Nephron (organoid): ENCODE measurements around the gene ABAT.
"Not testable (repeated sequence)": the region's sequence is repeated elsewhere in the genome, so short reads cannot be mapped to it uniquely, and the experiment has no call there.

Experiments
- H3K27ac Mint-ChIP-seq, 3 experiments: 2 replicates each; pipeline ENCODE4 v1.8.0; 2020; ENCODE audit warnings: mixed read lengths in 3 of 3, mild to moderate bottlenecking in 2 of 3, moderate library complexity in 1 of 3
- H3K27me3 Mint-ChIP-seq: 2 replicates; pipeline ENCODE4 v1.8.0; 2021; ENCODE audit warnings: low read depth, mild to moderate bottlenecking, moderate library complexity, mixed read lengths
- H3K36me3 Mint-ChIP-seq: 2 replicates; pipeline ENCODE4 v1.8.0; 2020; ENCODE audit warnings: low read depth, mixed read lengths
- H3K4me1 Mint-ChIP-seq: 2 replicates; pipeline ENCODE4 v1.8.0; 2020; ENCODE audit warnings: mixed read lengths
- H3K4me3 Mint-ChIP-seq, 3 experiments: 2 replicates each; pipeline ENCODE4 v1.8.0; 2020; ENCODE audit warnings: mild to moderate bottlenecking in 3 of 3, mixed read lengths in 3 of 3, moderate library complexity in 2 of 3
- H3K9me3 Mint-ChIP-seq: 2 replicates; pipeline ENCODE4 v1.8.0; 2020; ENCODE audit warnings: mixed read lengths
- CTCF ChIP-seq, 3 experiments: fragments of 200-600 bp; sonication (generic); IDR thresholded peaks; one replicate each; pipeline ENCODE4 v1.5.0; 2021; ENCODE audit warnings: antibody characterized with exemption in 3 of 3; ENCODE audit not compliant: unreplicated experiment in 3 of 3

Gene ABAT

GRCh38 chr16:8740775-8741355, 66.4 kb downstream of the ABAT start:
- Mint-ChIP-seq H3K27me3 (no peaks in the 10 kb centered on the region), H3K27ac (peak overlapping the region in 1 of 3 experiments; percentile 50), H3K4me3 (no peak overlapping the region), H3K36me3 (peaks cover 35% of the 10 kb centered on the region), H3K4me1 (peaks cover 17% of the 10 kb centered on the region), H3K9me3 (no peaks in the 10 kb centered on the region)
- TF ChIP-seq CTCF (IDR thresholded peaks at IDR 0.05; ENCODE audit: unreplicated experiment in 3 of 3), result no peak

- no peaks in the 10 kb centered on the region for H3K27me3 Mint-ChIP-seq
- H3K27ac Mint-ChIP-seq, result peak overlapping the region; percentile 21 to 46 (median 23)
- peaks cover 30% of the 10 kb centered on the region for H3K36me3 Mint-ChIP-seq
- TF ChIP-seq CTCF (IDR thresholded peaks at IDR 0.05; ENCODE audit: unreplicated experiment in 3 of 3), result no peak
- H3K9me3 Mint-ChIP-seq, result no peaks in the 10 kb centered on the region
- H3K4me3 Mint-ChIP-seq, result no peak overlapping the region
- H3K4me1 Mint-ChIP-seq, result peaks cover 17% of the 10 kb centered on the region
Measured at GRCh38 chr16:8741636-8742035, 67.2 kb downstream of the ABAT start.

- H3K36me3 Mint-ChIP-seq, result peaks cover 28% of the 10 kb centered on the region
- H3K9me3 Mint-ChIP-seq, result no peaks in the 10 kb centered on the region
- H3K27me3 Mint-ChIP-seq, result no peaks in the 10 kb centered on the region
- H3K4me3 Mint-ChIP-seq, result no peak overlapping the region
- peaks cover 17% of the 10 kb centered on the region for H3K4me1 Mint-ChIP-seq
- TF ChIP-seq CTCF (IDR thresholded peaks at IDR 0.05; ENCODE audit: unreplicated experiment in 3 of 3), result no peak
- peak overlapping the region; percentile 21 to 46 (median 23) for H3K27ac Mint-ChIP-seq
Measured at GRCh38 chr16:8742068-8742467, 67.7 kb downstream of the ABAT start.

- not testable (repeated sequence) for H3K27me3 Mint-ChIP-seq, H3K4me1 Mint-ChIP-seq, H3K27ac Mint-ChIP-seq, H3K4me3 Mint-ChIP-seq, H3K9me3 Mint-ChIP-seq
- peaks cover 35% of the 10 kb centered on the region for H3K36me3 Mint-ChIP-seq
Measured at GRCh38 chr16:8748944-8749343, 74.5 kb downstream of the ABAT start.

GRCh38 chr16:8751481-8752311, 77.3 kb downstream of the ABAT start:
- peaks cover 42% of the 10 kb centered on the region for H3K36me3 Mint-ChIP-seq
- no peaks in the 10 kb centered on the region for H3K9me3 Mint-ChIP-seq
- no peak overlapping the region for H3K27ac Mint-ChIP-seq
- H3K27me3 Mint-ChIP-seq, result peaks cover 3% of the 10 kb centered on the region
- no peak for TF ChIP-seq CTCF (IDR thresholded peaks at IDR 0.05; ENCODE audit: unreplicated experiment in 3 of 3)
- no peak overlapping the region for H3K4me3 Mint-ChIP-seq
- no peaks in the 10 kb centered on the region for H3K4me1 Mint-ChIP-seq

- Mint-ChIP-seq H3K4me1 (no peaks in the 10 kb centered on the region), H3K9me3 (no peaks in the 10 kb centered on the region), H3K27me3 (peaks cover 3% of the 10 kb centered on the region), H3K27ac (no peak overlapping the region), H3K4me3 (no peak overlapping the region), H3K36me3 (peaks cover 48% of the 10 kb centered on the region)
- no peak for TF ChIP-seq CTCF (IDR thresholded peaks at IDR 0.05; ENCODE audit: unreplicated experiment in 3 of 3)
Measured at GRCh38 chr16:8752706-8753105, 78.3 kb downstream of the ABAT start.
